Right ventricle myocardium superior (tissue), 1 donor: ENCODE results near the gene MYH1. TPM values are rescaled to one million over a fixed set of nuclear protein-coding genes. Genes with fewer than 3 reads are reported as not detected.
"Not testable (repeated sequence)": the region's sequence is repeated elsewhere in the genome, so short reads cannot be mapped to it uniquely, and the experiment has no call there.

Experiments
- ATAC-seq: fragments of 200-7000 bp; cut with Tn5 transposase; one replicate; pipeline ENCODE4 v1.9.1; 2020; ENCODE audit warnings: mild to moderate bottlenecking; ENCODE audit not compliant: poor library complexity
- DNase-seq: peaks from one replicate; pipeline ENCODE4 v3.0.0-alpha.2; 2020
- intact Hi-C: fragments of 100-400 bp; cut with DNase I; formaldehyde crosslinking; loops from one replicate; pipeline ENCODE4 v1.11.2; 2022
- long read RNA-seq: library from polyadenylated mRNA; unstranded; transcript quantifications from one replicate; pipeline ENCODE4 v2.0.0, GENCODE V29; 2021
- total RNA-seq: library from RNA; stranded (reverse); fragmentation: NEBNext Ultra II Directional; extraction: Animal tissue kit (Norgen Biotek cat#: 25700); gene quantifications from one replicate; pipeline ENCODE4 v1.2.1, GENCODE V29; 2021
- donor health status: DM: no; HTN: yes; CAD: no; lungs with severe emphysema.

MYH1 gene
- total RNA-seq: not detected
- long read RNA-seq: 0 reads

GRCh38 chr17:10518271-10519037 lies at the start of gene MYH1:
TSS of gene MYH1 (minus strand) at chr17:10518542. CDS start at chr17:10516642, 1,900 bp downstream.
- DNase-seq (no peak), ATAC-seq (no peak)
- intact Hi-C loops: no loop called here

- ATAC-seq (no peak), DNase-seq (no peak)
- intact Hi-C loops: no loop called here
These were observed 45.8 kb upstream of the MYH1 start for GRCh38 chr17:10563991-10564660.

- DNase-seq (no peak), ATAC-seq (no peak)
- intact Hi-C loops: no loop called here
These were observed 39.7 kb upstream of the MYH1 start for GRCh38 chr17:10558049-10558448.

- no peak for ATAC-seq
These were observed 39.1 kb upstream of the MYH1 start for GRCh38 chr17:10557422-10557821.

GRCh38 chr17:10556301-10557005 lies 38.1 kb upstream of the MYH1 start:
- intact Hi-C loops: no loop called here
- DNase-seq (no peak), ATAC-seq (no peak)

More at GRCh38 chr17:10557422-10557821, 39.1 kb upstream of the MYH1 start:
- no peak for DNase-seq
- intact Hi-C loops: no loop called here

- ATAC-seq (no peak), DNase-seq (no peak)
- intact Hi-C loops: no loop called here
These were observed 31.7 kb upstream of the MYH1 start for GRCh38 chr17:10550014-10550413.

- ATAC-seq: no peak
- intact Hi-C loops: no loop called here
- no peak for DNase-seq
These were observed 30.9 kb upstream of the MYH1 start, which contains the start of gene MYH2 for GRCh38 chr17:10549096-10549842. TSS of gene MYH2 (minus strand) at chr17:10549658. CDS start at chr17:10547920, 1,738 bp downstream.

- intact Hi-C loops: no loop called here
- ATAC-seq (no peak), DNase-seq (no peak)
These were observed 29.0 kb upstream of the MYH1 start for GRCh38 chr17:10547351-10547750.

- DNase-seq, ATAC-seq, intact Hi-C loops: not testable (repeated sequence)
These were observed 25.1 kb upstream of the MYH1 start for GRCh38 chr17:10543486-10543885.

GRCh38 chr17:10541179-10541578 lies 22.8 kb upstream of the MYH1 start:
- DNase-seq, ATAC-seq, intact Hi-C loops: not testable (repeated sequence)

- intact Hi-C loops: no loop called here
- ATAC-seq (no peak), DNase-seq (no peak)
These were observed 13.7 kb upstream of the MYH1 start for GRCh38 chr17:10532026-10532425.

GRCh38 chr17:10527419-10527818 lies 9.1 kb upstream of the MYH1 start:
- DNase-seq (no peak), ATAC-seq (no peak)
- intact Hi-C loops: no loop called here

- intact Hi-C loops: no loop called here
- DNase-seq: no peak
- no peak for ATAC-seq
These were observed 8.2 kb upstream of the MYH1 start for GRCh38 chr17:10526517-10526916.

- ATAC-seq: no peak
- intact Hi-C loops: no loop called here
- DNase-seq: no peak
These were observed 4.7 kb upstream of the MYH1 start for GRCh38 chr17:10523064-10523463.

GRCh38 chr17:10521949-10522348 lies 3.6 kb upstream of the MYH1 start:
- DNase-seq (no peak), ATAC-seq (no peak)
- intact Hi-C loops: no loop called here

- intact Hi-C loops: no loop called here
These were observed 1.7 kb downstream of the MYH1 start for GRCh38 chr17:10516638-10517037.

GRCh38 chr17:10516065-10516464 lies 2.3 kb downstream of the MYH1 start:
- no peak for DNase-seq
- intact Hi-C loops: no loop called here
- no peak for ATAC-seq

More at GRCh38 chr17:10516638-10517037, 1.7 kb downstream of the MYH1 start:
- no peak for DNase-seq
- no peak for ATAC-seq

- intact Hi-C loops: no loop called here
- no peak for ATAC-seq
- no peak for DNase-seq
These were observed 4.9 kb downstream of the MYH1 start for GRCh38 chr17:10513299-10514067.
